Liver (tissue), 9 donors: ENCODE results near the gene GABRA5. TPM values are rescaled to one million over a fixed set of nuclear protein-coding genes. Genes with fewer than 3 reads are reported as not detected.

ENCODE experiments used
- DNase-seq: peaks from one replicate; pipeline ENCODE4 v3.0.0-alpha.2; 2017; ENCODE audit warnings: low spot score
- H3K27ac ChIP-seq, 2 donors: one replicate each; pipeline ENCODE4 v1.7.0; 2013; ENCODE audit warnings: inconsistent platforms in 2 of 2, low read length in 2 of 2, control low read depth in 1 of 2, low read depth in 1 of 2, mild to moderate bottlenecking in 1 of 2
- H3K27me3 ChIP-seq, 4 donors: one replicate each; pipeline versions ENCODE4 v1.6.1 to v1.7.0; 2013; ENCODE audit warnings: low read length in 3 of 4, inconsistent platforms in 1 of 4, mild to moderate bottlenecking in 1 of 4, moderate library complexity in 1 of 4; ENCODE audit not compliant: control insufficient read depth in 4 of 4, insufficient read depth in 4 of 4
- H3K36me3 ChIP-seq, 4 donors: one replicate each; pipeline versions ENCODE4 v1.6.1 to v1.7.0; 2013; ENCODE audit warnings: low read length in 3 of 4, mild to moderate bottlenecking in 3 of 4, low read depth in 1 of 4, moderate library complexity in 1 of 4; ENCODE audit not compliant: control insufficient read depth in 4 of 4, insufficient read depth in 3 of 4
- H3K4me1 ChIP-seq, 4 donors: one replicate each; pipeline versions ENCODE4 v1.6.1 to v1.7.0; 2013; ENCODE audit warnings: low read length in 3 of 4, mild to moderate bottlenecking in 3 of 4, moderate library complexity in 1 of 4; ENCODE audit not compliant: control insufficient read depth in 4 of 4, insufficient read depth in 4 of 4
- H3K4me3 ChIP-seq, 3 donors: one replicate each; pipeline versions ENCODE4 v1.6.1 to v1.7.0; 2013; ENCODE audit warnings: low read length in 3 of 3, control low read depth in 1 of 3, low read depth in 1 of 3, mild to moderate bottlenecking in 1 of 3
- H3K9ac ChIP-seq, 2 donors: one replicate each; pipeline ENCODE4 v1.7.0; 2013; ENCODE audit warnings: low read length in 2 of 2, mild to moderate bottlenecking in 2 of 2, moderate library complexity in 2 of 2, control low read depth in 1 of 2, low read depth in 1 of 2
- H3K9me3 ChIP-seq, 4 donors: one replicate each; pipeline versions ENCODE4 v1.6.1 to v1.7.0; 2013; ENCODE audit warnings: low read length in 3 of 4; ENCODE audit not compliant: control insufficient read depth in 4 of 4
- ATF3 ChIP-seq: IDR thresholded peaks from 2 replicates; pipeline ENCODE4 v1.6.1; 2016; ENCODE audit warnings: antibody characterized with exemption
- CTCF ChIP-seq: fragments of 150-350 bp; IDR thresholded peaks from 2 replicates; pipeline ENCODE4 v1.5.1; 2017; ENCODE audit warnings: improper control_type of control experiment, low read depth, low read length; ENCODE audit not compliant: missing input control
- EGR1 ChIP-seq, 2 donors: IDR thresholded peaks; 2 replicates each; pipeline ENCODE4 v1.6.1; 2016 to 2018; ENCODE audit warnings: antibody characterized with exemption in 2 of 2, low read depth in 2 of 2
- FOXA1 ChIP-seq: IDR thresholded peaks from 2 replicates; pipeline ENCODE4 v1.6.1; 2016; ENCODE audit warnings: antibody characterized with exemption
- FOXA2 ChIP-seq: IDR thresholded peaks from 2 replicates; pipeline ENCODE4 v1.6.1; 2016; ENCODE audit warnings: antibody characterized with exemption
- GABPA ChIP-seq, 2 donors: IDR thresholded peaks in 1 of 2; conservative IDR thresholded peaks in 1 of 2; 2 replicates each; pipeline ENCODE4 v1.6.1; 2016; ENCODE audit warnings: antibody characterized with exemption in 2 of 2, mild to moderate bottlenecking in 1 of 2, moderate library complexity in 1 of 2
- HNF4A ChIP-seq, 2 donors: conservative IDR thresholded peaks; 2 replicates each; pipeline ENCODE4 v1.6.1; 2016; ENCODE audit warnings: antibody characterized with exemption in 2 of 2, mild to moderate bottlenecking in 2 of 2
- MAX ChIP-seq: IDR thresholded peaks from 2 replicates; pipeline ENCODE4 v1.6.1; 2016; ENCODE audit warnings: antibody characterized with exemption
- NR2F2 ChIP-seq: IDR thresholded peaks from 2 replicates; pipeline ENCODE4 v1.6.1; 2016; ENCODE audit warnings: antibody characterized with exemption
- RAD21 ChIP-seq, 2 donors: IDR thresholded peaks; 2 replicates each; pipeline ENCODE4 v1.6.1; 2016; ENCODE audit warnings: antibody characterized with exemption in 2 of 2, mild to moderate bottlenecking in 2 of 2
- REST ChIP-seq: IDR thresholded peaks from 2 replicates; pipeline ENCODE4 v1.6.1; 2016; ENCODE audit warnings: antibody characterized with exemption, mild to moderate bottlenecking
- SP1 ChIP-seq: IDR thresholded peaks from 2 replicates; pipeline ENCODE4 v1.6.1; 2018; ENCODE audit warnings: antibody characterized with exemption, mild to moderate bottlenecking
- TAF1 ChIP-seq: conservative IDR thresholded peaks from 2 replicates; pipeline ENCODE4 v1.6.1; 2016; ENCODE audit warnings: antibody characterized with exemption, mild to moderate bottlenecking
- YY1 ChIP-seq: IDR thresholded peaks from 2 replicates; pipeline ENCODE4 v1.6.1; 2016; ENCODE audit warnings: antibody characterized with exemption, mild to moderate bottlenecking
- ZBTB33 ChIP-seq: IDR thresholded peaks from 2 replicates; pipeline ENCODE4 v1.6.1; 2016; ENCODE audit warnings: antibody characterized with exemption
- WGBS: extraction: QIAGEN DNeasy Blood & Tissue Kit; methylation state at CpG from one replicate; pipeline ENCODE4 v1.1.7; 2013; 5-methylcytosine and 5-hydroxymethylcytosine counted together
- polyA plus RNA-seq, 2 donors: library from polyadenylated mRNA; stranded (reverse) in 1 of 2; unstranded in 1 of 2; fragments of 200-250 nt in 1 of 2; fragments of >200 nt in 1 of 2; fragmentation: Nextera tagmentation in 1 of 2; extraction: Ambion mirVana in 1 of 2; gene quantifications; one replicate each; pipeline versions ENCODE4 v1.2.1 to v1.2.3, GENCODE V29; 2013 to 2015
- total RNA-seq, 2 donors: library from RNA; depleted of rRNA; stranded (reverse); fragments of >200 nt; gene quantifications; one replicate each; pipeline ENCODE4 v1.2.3, GENCODE V29; 2014
- donor health status: healthy.
- donor health status: healthy.
- donor health status: healthy.
- donor health status: healthy.
- donor health status: healthy.

GABRA5 gene
- total and polyA plus RNA-seq, 4 donors: not detected

- H3K27me3 ChIP-seq: no peaks in the 10 kb centered on the region
- no peak overlapping the region for H3K9ac ChIP-seq
- WGBS: 46% methylated on average over 12 of the region's 12 CpGs
These were observed 24.9 kb upstream of the GABRA5 start for GRCh38 chr15:26841941-26842340.

GRCh38 chr15:26842391-26842790 lies 24.5 kb upstream of the GABRA5 start:
- H3K27me3 ChIP-seq: no peaks in the 10 kb centered on the region
- no peaks in the 10 kb centered on the region for H3K36me3 ChIP-seq
- WGBS: 67% methylated on average over 11 of the region's 11 CpGs
- no peak overlapping the region for H3K4me3 ChIP-seq
- H3K9me3 ChIP-seq: no peaks in the 10 kb centered on the region
- no peak overlapping the region for H3K9ac ChIP-seq
- no peak for DNase-seq
- no peaks in the 10 kb centered on the region for H3K4me1 ChIP-seq
- no peak overlapping the region for H3K27ac ChIP-seq
- TF ChIP-seq TAF1 (no peak), HNF4A (conservative IDR thresholded peaks at IDR 0.05) (no peak), SP1 (no peak), GABPA (IDR thresholded peaks at IDR 0.05 in 1 of 2, conservative IDR thresholded peaks at IDR 0.05 in 1 of 2) (no peak), FOXA2 (no peak), MAX (no peak), EGR1 (IDR thresholded peaks at IDR 0.05; ENCODE audit: low read depth in 2 of 2) (no peak), ZBTB33 (no peak), YY1 (no peak), ATF3 (no peak), RAD21 (IDR thresholded peaks at IDR 0.05) (no peak), FOXA1 (no peak), NR2F2 (no peak)

More at GRCh38 chr15:26841941-26842340, 24.9 kb upstream of the GABRA5 start:
- H3K4me3 ChIP-seq: no peak overlapping the region
- H3K27ac ChIP-seq: no peak overlapping the region
- H3K36me3 ChIP-seq: no peaks in the 10 kb centered on the region
- no peak for DNase-seq
- TF ChIP-seq FOXA2 (no peak), RAD21 (IDR thresholded peaks at IDR 0.05) (no peak), YY1 (no peak), NR2F2 (no peak), REST (no peak), MAX (no peak), CTCF (no peak), SP1 (no peak)
- H3K9me3 ChIP-seq: peaks cover 0 to 3% (median 0%) of the 10 kb centered on the region in 4 donors
- no peaks in the 10 kb centered on the region for H3K4me1 ChIP-seq
